Measurements from ENCODE around the gene PDXDC1.
"Not testable (repeated sequence)": the region's sequence is repeated elsewhere in the genome, so short reads cannot be mapped to it uniquely, and the experiment has no call there.

The PDXDC1 gene

DNA sequence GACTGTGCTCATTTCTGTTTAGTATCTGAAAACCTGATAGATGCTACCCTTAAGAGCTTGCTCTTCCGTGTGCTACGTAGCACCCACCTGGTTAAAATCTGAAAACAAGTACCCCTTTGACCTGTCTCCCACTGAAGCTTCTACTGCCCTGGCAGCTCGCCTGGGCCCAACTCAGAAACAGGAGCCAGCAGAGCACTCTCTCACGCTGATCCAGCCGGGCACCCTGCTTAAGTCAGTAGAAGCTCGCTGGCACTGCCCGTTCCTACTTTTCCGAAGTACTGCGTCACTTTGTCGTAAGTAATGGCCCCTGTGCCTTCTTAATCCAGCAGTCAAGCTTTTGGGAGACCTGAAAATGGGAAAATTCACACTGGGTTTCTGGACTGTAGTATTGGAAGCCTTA, 62.2 kb downstream of the PDXDC1 start:
- no peak for DNase-seq (ENCODE audit: low read depth in 2 of 2)

DNA sequence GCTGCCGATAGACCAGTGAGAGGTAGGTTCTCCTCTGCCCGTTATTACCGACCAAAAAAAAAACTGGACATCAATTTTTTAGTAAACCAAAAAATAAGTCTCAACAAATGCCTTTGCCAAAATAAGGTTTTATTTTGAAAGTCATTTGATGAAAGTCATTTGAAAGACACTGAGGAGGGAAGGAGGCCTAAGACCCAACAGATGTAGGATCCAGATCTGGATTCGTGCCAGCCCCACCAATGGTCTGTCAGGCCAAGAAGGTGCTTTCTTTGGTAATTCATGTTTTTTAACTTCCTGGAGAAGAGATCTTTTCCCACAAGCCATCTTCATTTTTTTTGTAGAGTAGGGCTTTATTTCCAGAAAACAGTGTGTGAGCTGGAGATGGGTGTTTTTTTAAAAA, 62.9 kb downstream of the PDXDC1 start:
- DNase-seq (ENCODE audit: low read depth in 2 of 2) = no peak

DNA sequence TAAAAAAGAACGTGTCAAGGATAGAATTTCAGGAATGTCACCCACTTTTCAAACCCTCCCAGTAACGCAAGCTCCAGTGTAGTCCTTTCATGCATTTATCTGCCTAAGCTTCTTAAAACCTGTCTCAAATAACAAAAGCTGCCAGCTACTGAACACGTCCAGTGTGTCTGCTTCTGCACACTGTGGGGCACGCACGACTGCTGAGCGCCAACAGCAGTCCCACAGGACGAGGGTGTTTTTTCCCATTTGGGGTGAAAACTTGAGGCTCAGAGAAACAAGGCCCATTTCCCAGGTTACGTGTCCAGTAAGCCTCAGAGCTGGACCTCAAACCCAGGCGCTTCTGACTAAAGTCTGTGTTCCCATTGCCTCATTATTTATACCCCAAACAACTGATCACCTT, 63.9 kb downstream of the PDXDC1 start:
- DNase-seq (ENCODE audit: low read depth in 2 of 2) = no peak

DNA sequence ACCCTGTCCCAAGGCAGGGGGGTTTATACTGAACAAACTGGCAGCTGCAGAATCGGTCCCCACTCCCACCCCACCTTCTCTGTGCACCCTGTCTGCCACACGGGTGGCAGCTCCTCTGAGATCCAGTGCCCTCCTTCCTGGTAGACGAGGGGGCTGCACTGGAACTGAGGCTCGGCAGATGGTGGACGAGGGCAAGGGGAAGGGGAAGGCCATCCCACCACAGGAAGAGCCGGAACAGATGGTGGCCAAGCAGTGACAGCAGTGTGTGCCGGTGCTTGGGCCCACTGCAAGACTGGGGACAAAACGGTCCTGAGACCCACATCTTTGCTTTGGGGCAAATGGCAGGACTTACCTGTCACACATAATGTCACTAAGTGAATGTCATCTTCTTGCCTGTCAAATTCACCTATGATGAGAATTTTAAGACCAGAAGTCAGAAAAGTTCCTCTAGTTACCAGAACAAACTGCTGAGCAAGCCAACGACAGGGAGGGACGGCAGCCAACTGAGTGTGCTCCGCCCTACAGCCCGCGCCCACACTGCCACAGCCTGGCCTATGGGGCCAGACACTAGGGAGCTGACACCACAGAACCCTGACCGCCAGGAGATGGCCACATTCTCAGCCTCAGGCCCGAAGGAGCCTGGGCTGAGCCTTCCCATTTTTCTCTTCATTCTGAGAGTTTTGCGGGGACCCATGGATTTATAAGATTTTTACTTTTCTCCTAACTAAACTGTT, 66.6 kb downstream of the PDXDC1 start:
- DNase-seq (ENCODE audit: low read depth in 2 of 2) = no peak

DNA sequence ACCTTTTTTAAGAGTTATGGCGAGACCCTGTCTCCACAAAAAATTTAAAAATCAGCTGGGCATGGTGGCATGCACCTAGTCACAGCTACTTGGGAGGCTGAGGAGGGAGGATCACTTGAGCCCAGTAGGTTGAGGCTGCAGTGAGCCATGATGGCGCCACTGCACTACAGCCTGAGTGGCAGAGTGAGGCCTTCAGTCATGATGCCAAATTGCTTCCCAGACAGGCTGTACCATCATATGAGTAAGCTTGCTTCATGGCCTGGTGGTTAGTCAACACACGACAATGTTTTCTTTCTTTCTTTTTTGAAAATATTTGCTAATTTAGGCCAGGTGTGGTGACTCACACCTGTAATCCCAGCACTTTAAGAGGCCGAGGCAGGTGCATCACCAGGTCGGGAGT, 68.5 kb downstream of the PDXDC1 start:
- no peak for DNase-seq (ENCODE audit: low read depth in 2 of 2)

DNA sequence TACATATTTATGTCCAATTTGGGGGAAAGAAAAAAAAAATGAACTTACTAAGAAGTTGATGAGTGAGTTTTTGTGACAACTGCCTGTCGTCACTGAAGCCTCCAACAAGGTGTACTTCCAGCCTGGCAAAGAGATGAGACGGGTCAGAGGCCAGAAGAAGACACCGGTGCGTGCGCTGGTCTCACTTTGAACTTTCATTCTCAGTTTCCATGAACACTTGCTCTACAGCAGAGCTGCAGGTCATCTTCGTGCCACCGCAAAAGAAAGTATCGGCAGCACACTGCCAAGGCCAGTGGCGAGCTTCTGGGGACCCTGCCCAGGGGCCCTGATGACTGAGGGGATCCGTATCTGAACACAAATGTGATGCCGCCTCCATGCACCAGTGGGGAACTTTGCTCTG, 69.5 kb downstream of the PDXDC1 start:
- no peak for DNase-seq (ENCODE audit: low read depth in 2 of 2)

GRCh38 chr16:15045270-15045669, 70.4 kb downstream of the PDXDC1 start:
- DNase-seq (ENCODE audit: low read depth in 2 of 2) = not testable (repeated sequence)

DNA sequence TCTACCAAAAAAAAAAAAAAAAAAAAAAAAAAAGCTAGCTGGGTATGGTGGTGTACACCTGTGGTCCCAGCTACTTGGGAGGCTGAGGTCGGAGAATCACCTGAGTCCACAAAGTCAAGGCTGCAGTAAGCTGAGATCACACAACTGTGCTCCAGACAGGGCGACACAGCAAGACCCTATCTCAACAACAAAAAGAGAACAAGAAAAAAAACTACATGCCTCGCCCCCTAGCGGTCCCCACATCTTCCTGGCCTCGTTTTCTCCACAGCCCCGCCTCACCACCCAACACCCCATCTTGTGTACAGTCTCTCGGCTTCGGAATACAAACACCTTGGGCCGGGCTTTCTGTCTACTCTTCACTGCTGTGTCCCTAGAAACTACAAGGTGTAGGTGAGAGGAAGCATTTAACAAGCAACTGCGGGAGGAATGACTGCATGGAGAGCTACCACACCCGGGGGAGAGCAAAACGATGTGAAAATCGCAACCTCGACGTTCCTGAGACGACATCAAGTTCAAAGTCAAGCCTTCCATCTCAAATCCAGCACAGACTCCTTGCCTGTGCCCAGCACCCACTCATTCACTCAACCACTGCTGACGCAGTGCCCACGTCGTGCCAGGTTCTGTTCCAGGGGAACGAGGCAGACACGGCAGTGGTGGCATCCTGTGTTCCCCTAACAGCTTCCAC, 72.0 kb downstream of the PDXDC1 start:
- DNase-seq (ENCODE audit: low read depth in 2 of 2) = no peak

GRCh38 chr16:15049581-15050180, 74.9 kb downstream of the PDXDC1 start:
- no peak for DNase-seq (ENCODE audit: low read depth in 2 of 2)

DNA sequence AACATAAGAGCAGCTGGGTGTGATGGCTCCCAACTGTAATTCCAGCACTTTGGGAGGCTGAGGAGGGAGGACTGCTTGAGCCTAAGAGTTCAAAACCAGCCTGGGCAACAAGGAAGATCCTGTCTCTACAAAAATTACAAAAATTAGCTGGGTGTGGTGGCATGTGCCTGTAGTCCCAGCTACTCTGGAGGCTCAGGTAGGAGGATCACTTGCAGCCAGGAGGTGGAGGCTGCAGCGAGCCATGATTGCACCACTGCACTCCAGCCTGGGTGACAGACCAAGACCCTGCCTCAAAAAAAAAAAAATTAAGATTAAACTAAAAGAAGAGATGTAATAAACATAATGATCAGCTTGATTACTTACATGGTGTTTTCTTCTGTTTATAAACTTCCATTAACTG, 75.6 kb downstream of the PDXDC1 start:
- not testable (repeated sequence) for DNase-seq (ENCODE audit: low read depth in 2 of 2)

DNA sequence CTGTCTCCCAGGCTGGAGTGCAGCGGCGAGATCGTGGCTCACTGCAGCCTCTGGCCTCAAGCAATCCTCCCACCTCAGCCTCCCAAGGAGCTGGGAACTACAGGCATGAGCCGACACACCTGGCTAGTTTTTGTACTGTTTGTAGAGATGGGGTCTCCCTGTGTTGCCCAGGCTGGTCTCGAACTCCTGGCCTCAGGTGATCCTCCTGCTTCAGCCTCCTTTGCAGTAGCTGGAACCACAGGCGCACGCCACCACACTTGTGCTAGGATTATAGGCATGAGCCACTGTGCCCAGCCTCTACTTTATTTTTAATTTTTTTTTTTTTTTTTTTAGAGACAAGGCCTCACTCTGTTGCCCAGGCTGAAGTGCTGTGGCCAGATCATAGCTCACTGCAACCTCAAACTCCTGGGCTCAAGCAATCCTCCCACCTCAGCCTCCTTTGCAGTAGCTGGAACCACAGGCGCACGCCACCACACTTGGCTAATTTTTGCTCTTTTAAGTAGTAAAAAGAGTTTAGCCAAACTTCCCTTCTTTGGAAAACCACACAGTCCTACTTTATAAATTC, 76.6 kb downstream of the PDXDC1 start:
- DNase-seq (ENCODE audit: low read depth in 2 of 2) = no peak

DNA sequence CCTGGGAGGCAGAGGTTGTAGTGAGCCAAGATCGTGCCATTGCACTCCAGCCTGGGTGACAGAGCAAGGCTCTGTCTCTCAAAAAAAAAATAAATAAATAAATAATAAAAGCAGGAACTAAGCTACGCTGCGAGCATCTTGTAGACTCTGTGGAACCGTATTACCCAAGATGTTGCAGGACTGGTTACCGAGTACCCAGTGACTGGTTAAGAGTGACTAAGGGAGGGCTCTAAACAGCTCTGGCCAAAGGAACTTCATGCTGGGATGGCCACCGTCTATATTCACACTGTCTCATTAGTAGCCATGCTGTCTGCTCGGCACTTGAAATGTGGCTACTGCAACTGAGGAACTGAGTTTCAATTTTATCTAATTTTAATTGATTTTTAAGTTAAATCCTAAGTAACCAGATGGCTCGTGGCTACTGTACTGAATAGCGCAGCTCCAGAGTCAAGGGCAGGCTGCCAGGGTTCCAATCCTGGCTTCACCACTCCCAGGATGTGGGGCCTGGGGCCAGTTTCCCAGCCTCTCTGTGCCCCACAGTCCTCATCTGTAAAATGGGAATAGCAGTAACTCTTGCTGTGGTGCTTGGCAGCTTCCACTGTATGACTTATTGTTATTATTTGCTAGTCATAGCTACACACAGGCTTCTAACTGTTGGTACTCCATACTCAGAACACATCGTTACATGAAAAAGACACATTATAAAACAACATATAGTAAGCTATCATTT, 78.1 kb downstream of the PDXDC1 start:
- DNase-seq (ENCODE audit: low read depth in 2 of 2) = no peak

GRCh38 chr16:15053904-15054303, 79.1 kb downstream of the PDXDC1 start:
- DNase-seq (ENCODE audit: low read depth in 2 of 2) = no peak

GRCh38 chr16:15054357-15055140, 79.7 kb downstream of the PDXDC1 start:
- DNase-seq (ENCODE audit: low read depth in 2 of 2) = no peak

DNA sequence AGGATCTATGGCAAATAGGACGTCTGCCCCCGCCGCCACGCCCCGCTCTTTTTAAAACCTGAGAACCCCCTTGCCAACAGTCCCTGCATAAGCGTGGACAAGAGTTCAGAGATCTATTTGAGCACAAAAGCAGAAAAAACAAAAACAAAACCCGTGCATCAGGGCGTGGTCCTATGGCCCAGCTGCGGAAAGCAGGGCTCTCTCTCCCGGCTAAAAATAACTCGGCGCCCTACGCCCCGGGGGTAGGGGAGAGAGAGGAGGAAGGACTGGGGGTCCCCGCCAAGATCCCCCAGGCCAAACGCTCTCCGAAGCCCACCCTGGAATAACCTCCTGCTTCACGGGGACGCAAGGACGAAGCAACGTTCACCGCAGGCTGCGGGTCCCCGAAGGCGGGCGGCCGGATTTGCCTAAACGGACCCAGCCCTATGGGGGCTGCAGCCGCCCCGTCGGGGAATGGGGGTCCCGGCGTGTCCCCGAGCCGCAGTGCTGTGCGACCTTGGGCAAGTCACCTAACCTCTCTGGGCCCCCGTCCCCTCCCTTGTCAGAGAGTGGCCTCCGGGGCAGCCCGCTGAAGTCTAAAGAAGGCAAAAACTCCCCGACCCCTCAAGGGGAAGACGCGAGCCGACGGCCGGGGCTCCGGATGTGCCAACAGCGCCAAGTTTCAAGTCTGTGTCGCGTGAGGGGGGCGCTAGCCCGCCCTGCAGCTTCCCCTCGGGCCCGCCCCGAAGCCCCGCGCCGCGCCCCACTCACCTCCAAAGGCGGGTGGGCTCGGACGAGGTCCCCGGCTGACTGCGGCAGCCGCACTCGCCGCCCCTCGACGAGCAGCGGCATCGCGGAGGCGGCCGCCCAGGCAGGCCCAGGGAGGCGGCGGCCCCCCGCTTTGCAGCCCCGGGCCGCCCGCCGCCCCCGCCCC, 80.6 kb downstream of the PDXDC1 start:
- peak in 1 of 2 donors; percentile 38 for DNase-seq (ENCODE audit: low read depth in 2 of 2)

DNA sequence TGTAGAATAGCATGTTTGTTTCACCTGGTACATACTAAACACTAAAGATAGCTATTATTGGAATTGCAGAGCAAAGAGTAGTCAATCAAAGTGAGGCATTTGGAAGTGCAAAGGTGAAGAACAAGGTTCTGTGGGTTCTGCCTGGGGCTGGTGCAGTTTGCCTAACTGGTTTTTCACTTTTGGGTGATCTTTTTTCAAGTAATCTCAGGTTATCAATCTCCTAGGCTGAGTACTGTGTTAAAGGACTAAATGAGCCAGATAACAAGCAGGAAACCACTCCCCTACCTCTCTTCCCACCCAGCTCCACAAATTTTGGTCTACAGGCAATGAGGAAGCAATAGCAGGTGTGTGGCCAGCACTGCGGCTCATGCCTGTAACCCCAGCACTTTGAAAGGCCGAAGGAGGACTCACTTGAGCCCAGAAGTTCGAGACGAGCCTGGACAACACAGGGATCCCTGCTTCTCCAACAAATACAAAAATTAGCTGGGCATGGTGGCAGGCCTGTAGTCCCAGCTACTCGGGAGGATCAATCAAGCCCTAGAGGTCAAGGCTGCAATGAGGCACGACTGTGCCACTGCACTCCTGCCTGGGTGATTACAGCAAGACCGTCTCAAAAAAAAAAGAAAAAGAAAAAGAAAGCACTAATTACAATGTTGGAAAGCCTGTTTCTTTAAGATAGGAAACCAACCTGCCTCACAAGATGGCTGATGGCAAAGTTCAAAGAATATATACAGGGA, 83.0 kb downstream of the PDXDC1 start:
- no peak for DNase-seq (ENCODE audit: low read depth in 2 of 2)

DNA sequence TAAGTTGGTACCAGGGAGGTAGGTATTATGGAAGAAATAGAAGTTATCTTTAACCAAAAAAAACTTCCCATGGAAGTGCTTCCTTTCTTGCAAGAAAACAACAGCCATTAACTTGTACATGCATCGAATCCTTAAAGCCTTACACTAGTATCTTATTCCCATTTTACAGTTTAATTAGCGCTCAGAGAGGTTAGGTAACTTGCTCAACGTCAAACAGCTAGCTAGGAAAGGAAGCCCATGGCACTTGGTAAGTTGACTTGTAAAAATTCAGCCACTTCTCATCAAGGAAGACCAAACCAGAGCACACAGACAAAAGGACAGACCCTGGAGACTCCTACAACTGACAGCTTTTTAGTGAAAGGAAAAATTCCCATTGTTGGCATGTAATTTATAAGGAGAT, 84.5 kb downstream of the PDXDC1 start:
- DNase-seq (ENCODE audit: low read depth in 2 of 2) = no peak

DNA sequence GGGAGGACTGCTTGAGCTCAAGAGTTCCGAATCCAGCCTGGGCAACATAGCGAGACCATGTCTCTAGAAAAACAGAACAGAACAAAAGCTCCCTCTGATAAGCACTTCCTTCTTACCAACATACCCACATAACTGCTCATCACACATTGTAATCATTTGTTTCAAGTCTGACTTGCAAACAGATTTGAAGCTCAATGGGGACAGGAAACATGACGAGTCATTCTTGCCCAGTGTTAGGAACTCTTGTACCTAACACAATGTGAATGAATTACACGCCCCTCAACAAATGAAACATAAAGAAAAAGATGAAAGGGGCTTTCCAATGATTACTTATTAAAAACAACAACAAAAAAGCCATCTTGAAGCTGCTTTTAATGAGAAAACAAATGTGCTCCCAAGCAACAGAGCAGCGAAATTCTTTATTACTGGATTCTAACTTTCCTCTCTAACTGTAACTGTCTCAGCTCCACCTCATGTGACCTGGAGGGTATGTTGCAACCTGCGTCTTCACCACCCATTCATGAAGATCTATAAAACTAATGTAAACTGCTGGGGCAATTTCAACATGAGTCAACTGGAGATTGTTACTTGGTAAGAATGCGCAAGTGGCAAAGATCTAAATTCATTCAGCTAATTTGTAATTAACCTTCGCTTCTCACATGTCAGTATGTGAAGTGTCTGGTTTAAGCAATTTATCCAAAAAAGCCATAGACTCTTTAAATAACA, 87.4 kb downstream of the PDXDC1 start:
- DNase-seq (ENCODE audit: low read depth in 2 of 2) = not testable (repeated sequence)

DNA sequence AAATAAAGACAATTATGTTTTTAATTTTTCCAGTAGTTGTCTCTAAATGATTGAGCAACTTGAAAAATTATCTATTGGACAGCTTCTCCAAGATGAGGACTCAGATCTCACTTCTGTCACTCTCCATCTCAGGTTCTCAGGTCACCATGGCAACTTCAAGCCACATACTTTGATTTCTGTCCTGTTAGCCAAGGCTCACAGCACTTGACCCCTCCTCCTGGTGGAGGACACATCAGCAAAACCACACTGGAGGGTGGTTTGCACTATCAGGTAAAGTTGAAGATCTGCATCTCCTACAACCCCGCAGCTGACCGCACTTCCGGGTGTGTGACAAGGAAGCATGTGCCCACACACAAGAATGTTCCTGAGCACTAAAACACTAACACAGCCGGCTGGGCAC, 91.1 kb downstream of the PDXDC1 start:
- not testable (repeated sequence) for DNase-seq (ENCODE audit: low read depth in 2 of 2)

Measured in activated CD4-positive, alpha-beta T cell treated with anti-CD3 and anti-CD28 coated beads for 24 hours (primary cell).